HCT116 (cell line): ENCODE results near the gene DNASE2B. TPM values are rescaled to one million over a fixed set of nuclear protein-coding genes. Genes with fewer than 3 reads are reported as not detected.

Source experiments
- ATAC-seq: fragments of 200-7000 bp; cut with Tn5 transposase; 2 replicates; pipeline ENCODE4 v1.9.1; 2020; ENCODE audit warnings: mild to moderate bottlenecking, moderate library complexity
- BruUV-seq: library from RNA; stranded (reverse); fragments of 400-500 nt; replicated peaks from 2 replicates; lab custom pipeline; 2021; lab: Mats Ljungman, UMichigan
- CTCF ChIA-PET: fragments of 300-600 bp; sonication (Branson Sonifier 250); formaldehyde crosslinking; loops from one replicate; lab custom pipeline; 2021; ENCODE audit warnings: antibody characterized with exemption; lab: Charles Lee
- POLR2A ChIA-PET: fragments of 300-600, 350-600 bp; sonication (Branson Sonifier 250); formaldehyde crosslinking; loops from one replicate; lab custom pipeline; 2021; ENCODE audit warnings: antibody characterized with exemption; lab: Charles Lee
- RAD21 ChIA-PET, 2 experiments: fragments of 300-600 bp; sonication (Branson Sonifier 250); formaldehyde crosslinking; loops; one replicate each; lab custom pipeline; 2023; ENCODE audit warnings: low total read pairs in 2 of 2; ENCODE audit not compliant: uncharacterized antibody in 2 of 2, unreplicated experiment in 2 of 2, low non-redundant PET in 1 of 2; lab: Charles Lee
- DNase-seq: peaks from one replicate; pipeline ENCODE4 v3.0.0-alpha.2; 2010; ENCODE audit warnings: low read depth, low spot score
- H2AFZ ChIP-seq: fragments of 200-600 bp; shearing (Covaris generic), sonication (generic); 2 replicates; pipeline ENCODE4 v1.6.1; 2017; ENCODE audit warnings: low read depth, mixed run types, mixed read lengths, antibody characterized with exemption, low read length; ENCODE audit not compliant: poor library complexity, severe bottlenecking
- H3K27ac ChIP-seq: 2 replicates; pipeline ENCODE4 v1.5.1; 2012; ENCODE audit warnings: low read depth, low read length
- H3K27me3 ChIP-seq: fragments of 200-600 bp; sonication (generic); 2 replicates; pipeline ENCODE4 v1.6.1; 2016; ENCODE audit warnings: mixed run types, low read length, mixed read lengths; ENCODE audit not compliant: insufficient read depth
- H3K36me3 ChIP-seq, 2 experiments: fragments of 200-500 bp in 1 of 2; fragments of 200-600 bp in 1 of 2; sonication (Bioruptor generic) in 1 of 2; sonication (generic) in 1 of 2; 2 replicates each; pipeline versions ENCODE4 v1.5.1 to v1.6.1; 2014 to 2016; ENCODE audit warnings: low read length in 2 of 2, inconsistent platforms in 1 of 2, mixed read lengths in 1 of 2, mixed run types in 1 of 2; ENCODE audit not compliant: insufficient read depth in 2 of 2, control insufficient read depth in 1 of 2
- H3K4me1 ChIP-seq, 2 experiments: fragments of 200-600 bp in 1 of 2; sonication (generic) in 1 of 2; 2 replicates each; pipeline versions ENCODE4 v1.5.1 to v1.6.1; 2012 to 2017; ENCODE audit warnings: low read length in 2 of 2, inconsistent platforms in 1 of 2, mild to moderate bottlenecking in 1 of 2, mixed read lengths in 1 of 2, mixed run types in 1 of 2, moderate library complexity in 1 of 2; ENCODE audit not compliant: insufficient read depth in 2 of 2, control insufficient read depth in 1 of 2
- H3K4me2 ChIP-seq: fragments of 200-600 bp; sonication (generic); 2 replicates; pipeline ENCODE4 v1.6.1; 2017; ENCODE audit warnings: mixed run types, low read length, mixed read lengths
- H3K4me3 ChIP-seq, 2 experiments: fragments of 200-600 bp in 1 of 2; sonication (generic) in 1 of 2; replicated peaks in 1 of 2; 2 replicates each; pipeline ENCODE4 v1.5.1; 2011 to 2016; ENCODE audit warnings: low read length in 2 of 2, control low read depth in 1 of 2, low read depth in 1 of 2, mild to moderate bottlenecking in 1 of 2, mixed read lengths in 1 of 2, mixed run types in 1 of 2
- H3K79me2 ChIP-seq: fragments of 200-600 bp; sonication (generic); 2 replicates; pipeline ENCODE4 v1.6.1; 2017; ENCODE audit warnings: mild to moderate bottlenecking, mixed run types, low read length, moderate library complexity, mixed read lengths; ENCODE audit not compliant: insufficient read depth
- H3K9ac ChIP-seq: fragments of 200-600 bp; sonication (generic); 2 replicates; pipeline ENCODE4 v1.6.1; 2016; ENCODE audit warnings: low read length, mixed read lengths
- H3K9me2 ChIP-seq: fragments of 200-600 bp; sonication (generic), shearing (Covaris generic); 2 replicates; pipeline ENCODE4 v1.6.1; 2017; ENCODE audit warnings: mixed run types, mild to moderate bottlenecking, moderate library complexity; ENCODE audit not compliant: insufficient read depth
- H3K9me3 ChIP-seq, 2 experiments: fragments of 200-500 bp in 1 of 2; fragments of 200-600 bp in 1 of 2; sonication (Bioruptor generic) in 1 of 2; sonication (generic) in 1 of 2; 2 replicates each; pipeline ENCODE4 v1.6.1; 2014 to 2017; ENCODE audit warnings: low read length in 2 of 2, mixed read lengths in 2 of 2, inconsistent platforms in 1 of 2, low read depth in 1 of 2, mild to moderate bottlenecking in 1 of 2, mixed run types in 1 of 2, moderate library complexity in 1 of 2; ENCODE audit not compliant: control insufficient read depth in 1 of 2, insufficient read depth in 1 of 2
- H4K20me1 ChIP-seq: fragments of 200-600 bp; sonication (generic), shearing (Covaris generic); 2 replicates; pipeline ENCODE4 v1.6.1; 2017; ENCODE audit warnings: mixed run types, mild to moderate bottlenecking, moderate library complexity; ENCODE audit not compliant: insufficient read depth
- ATF3 ChIP-seq: IDR thresholded peaks from 2 replicates; pipeline ENCODE4 v1.6.1; 2012
- CEBPB ChIP-seq: IDR thresholded peaks from 2 replicates; pipeline ENCODE4 v1.6.1; 2012; ENCODE audit warnings: low read depth
- EGR1 ChIP-seq: IDR thresholded peaks from 2 replicates; pipeline ENCODE4 v1.6.1; 2012; ENCODE audit warnings: low read depth
- ELF1 ChIP-seq: IDR thresholded peaks from 2 replicates; pipeline ENCODE4 v1.6.1; 2012; ENCODE audit warnings: low read depth, borderline replicate concordance
- EZH2 ChIP-seq: fragments of 200-600 bp; sonication (generic); IDR thresholded peaks from 2 replicates; pipeline ENCODE4 v1.6.1; 2017; ENCODE audit warnings: antibody characterized with exemption, mixed run types
- FOSL1 ChIP-seq: IDR thresholded peaks from 2 replicates; pipeline ENCODE4 v1.6.1; 2012; ENCODE audit warnings: low read depth
- POLR2A ChIP-seq: IDR thresholded peaks from 2 replicates; pipeline ENCODE4 v1.7.0; 2011; ENCODE audit warnings: borderline replicate concordance; ENCODE audit not compliant: insufficient read depth, insufficient read length; ENCODE audit errors: extremely low read depth
- POLR2AphosphoS5 ChIP-seq: IDR thresholded peaks from 2 replicates; pipeline ENCODE4 v1.6.1; 2011; ENCODE audit warnings: mild to moderate bottlenecking, low read depth, low read length, moderate library complexity
- RAD21 ChIP-seq: IDR thresholded peaks from 2 replicates; pipeline ENCODE4 v1.6.1; 2012; ENCODE audit warnings: low read depth, mild to moderate bottlenecking
- REST ChIP-seq: IDR thresholded peaks from 2 replicates; pipeline ENCODE4 v1.6.1; 2012; ENCODE audit warnings: low read depth
- SIN3A ChIP-seq: IDR thresholded peaks from 2 replicates; pipeline ENCODE4 v1.6.1; 2012; ENCODE audit warnings: low read depth
- SP1 ChIP-seq: IDR thresholded peaks from 2 replicates; pipeline ENCODE4 v1.6.1; 2012; ENCODE audit warnings: low read depth
- SRF ChIP-seq: IDR thresholded peaks from 2 replicates; pipeline ENCODE4 v1.6.1; 2012; ENCODE audit warnings: low read depth
- YY1 ChIP-seq: IDR thresholded peaks from 2 replicates; pipeline ENCODE4 v1.6.1; 2011; ENCODE audit warnings: low read length, low read depth, moderate library complexity, mild to moderate bottlenecking; ENCODE audit not compliant: insufficient replicate concordance; ENCODE audit errors: extremely low read depth
- ZNF274 ChIP-seq: fragments of 200-500 bp; sonication (Bioruptor generic); IDR thresholded peaks from 2 replicates; pipeline ENCODE4 v1.6.1; 2014; ENCODE audit warnings: mild to moderate bottlenecking, low read depth, low read length, inconsistent platforms
- intact Hi-C: fragments of 100-400 bp; cut with micrococcal nuclease; formaldehyde crosslinking; loops from 2 replicates; pipeline ENCODE4 v1.10.0; 2022
- total RNA-seq: library from RNA; stranded (reverse); gene quantifications from one replicate; pipeline ENCODE4 v1.2.1, GENCODE V29; 2021; ENCODE audit not compliant: unreplicated experiment
- TF ChIP-seq, protein P1 (sequence below), 3 experiments: fragments of 200-600 bp in 1 of 3; sonication (generic) in 1 of 3; IDR thresholded peaks in 2 of 3; conservative IDR thresholded peaks in 1 of 3; 2 replicates each; pipeline ENCODE4 v1.5.1; 2012 to 2017; ENCODE audit warnings: low read depth in 2 of 3, low read length in 2 of 3, antibody characterized with exemption in 1 of 3, borderline replicate concordance in 1 of 3, control low read depth in 1 of 3, mild to moderate bottlenecking in 1 of 3, mixed read lengths in 1 of 3, mixed run types in 1 of 3, moderate library complexity in 1 of 3; ENCODE audit not compliant: insufficient read depth in 1 of 3
- TF ChIP-seq, protein P2 (sequence below): IDR thresholded peaks from 2 replicates; pipeline ENCODE4 v1.6.1; 2012
- TF ChIP-seq, protein P3 (sequence below): IDR thresholded peaks from 2 replicates; pipeline ENCODE4 v1.6.1; 2011; ENCODE audit warnings: mild to moderate bottlenecking, low read length, moderate library complexity; ENCODE audit not compliant: insufficient replicate concordance; ENCODE audit errors: extremely low read depth

The DNASE2B gene
- total RNA-seq, 1 experiment from 2014 or later = 0.42 TPM

- H3K27me3 ChIP-seq = no peaks in the 10 kb centered on the region
- no peaks in the 10 kb centered on the region for H3K9me3 ChIP-seq
- H3K79me2 ChIP-seq = no peaks in the 10 kb centered on the region
- H4K20me1 ChIP-seq = no peaks in the 10 kb centered on the region
- H3K9me2 ChIP-seq = no peaks in the 10 kb centered on the region
- RAD21 ChIA-PET = no interaction called here
- no peak for TF ChIP-seq POLR2A
- no peak for TF ChIP-seq SP1
- TF ChIP-seq ZNF274 = no peak
- TF ChIP-seq SRF = no peak
- TF ChIP-seq FOSL1 = no peak
- TF ChIP-seq EGR1 = no peak
- TF ChIP-seq EZH2 = no peak
- no peak for TF ChIP-seq POLR2AphosphoS5
- no peak for TF ChIP-seq RAD21
- TF ChIP-seq SIN3A = no peak
- TF ChIP-seq, protein P1, sequence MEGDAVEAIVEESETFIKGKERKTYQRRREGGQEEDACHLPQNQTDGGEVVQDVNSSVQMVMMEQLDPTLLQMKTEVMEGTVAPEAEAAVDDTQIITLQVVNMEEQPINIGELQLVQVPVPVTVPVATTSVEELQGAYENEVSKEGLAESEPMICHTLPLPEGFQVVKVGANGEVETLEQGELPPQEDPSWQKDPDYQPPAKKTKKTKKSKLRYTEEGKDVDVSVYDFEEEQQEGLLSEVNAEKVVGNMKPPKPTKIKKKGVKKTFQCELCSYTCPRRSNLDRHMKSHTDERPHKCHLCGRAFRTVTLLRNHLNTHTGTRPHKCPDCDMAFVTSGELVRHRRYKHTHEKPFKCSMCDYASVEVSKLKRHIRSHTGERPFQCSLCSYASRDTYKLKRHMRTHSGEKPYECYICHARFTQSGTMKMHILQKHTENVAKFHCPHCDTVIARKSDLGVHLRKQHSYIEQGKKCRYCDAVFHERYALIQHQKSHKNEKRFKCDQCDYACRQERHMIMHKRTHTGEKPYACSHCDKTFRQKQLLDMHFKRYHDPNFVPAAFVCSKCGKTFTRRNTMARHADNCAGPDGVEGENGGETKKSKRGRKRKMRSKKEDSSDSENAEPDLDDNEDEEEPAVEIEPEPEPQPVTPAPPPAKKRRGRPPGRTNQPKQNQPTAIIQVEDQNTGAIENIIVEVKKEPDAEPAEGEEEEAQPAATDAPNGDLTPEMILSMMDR (IDR thresholded peaks at IDR 0.05 in 2 of 3, conservative IDR thresholded peaks at IDR 0.05 in 1 of 3; ENCODE audit: borderline replicate concordance in 1 of 3, insufficient read depth in 1 of 3, low read depth in 2 of 3, low read length in 2 of 3) = no peak
- TF ChIP-seq CEBPB = no peak
- TF ChIP-seq, protein P2, sequence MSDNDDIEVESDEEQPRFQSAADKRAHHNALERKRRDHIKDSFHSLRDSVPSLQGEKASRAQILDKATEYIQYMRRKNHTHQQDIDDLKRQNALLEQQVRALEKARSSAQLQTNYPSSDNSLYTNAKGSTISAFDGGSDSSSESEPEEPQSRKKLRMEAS = no peak; the same call in 1 of the 2 replicates
- TF ChIP-seq ELF1 = no peak
- no peak for TF ChIP-seq REST
- no peak for TF ChIP-seq ATF3
- TF ChIP-seq, protein P3, sequence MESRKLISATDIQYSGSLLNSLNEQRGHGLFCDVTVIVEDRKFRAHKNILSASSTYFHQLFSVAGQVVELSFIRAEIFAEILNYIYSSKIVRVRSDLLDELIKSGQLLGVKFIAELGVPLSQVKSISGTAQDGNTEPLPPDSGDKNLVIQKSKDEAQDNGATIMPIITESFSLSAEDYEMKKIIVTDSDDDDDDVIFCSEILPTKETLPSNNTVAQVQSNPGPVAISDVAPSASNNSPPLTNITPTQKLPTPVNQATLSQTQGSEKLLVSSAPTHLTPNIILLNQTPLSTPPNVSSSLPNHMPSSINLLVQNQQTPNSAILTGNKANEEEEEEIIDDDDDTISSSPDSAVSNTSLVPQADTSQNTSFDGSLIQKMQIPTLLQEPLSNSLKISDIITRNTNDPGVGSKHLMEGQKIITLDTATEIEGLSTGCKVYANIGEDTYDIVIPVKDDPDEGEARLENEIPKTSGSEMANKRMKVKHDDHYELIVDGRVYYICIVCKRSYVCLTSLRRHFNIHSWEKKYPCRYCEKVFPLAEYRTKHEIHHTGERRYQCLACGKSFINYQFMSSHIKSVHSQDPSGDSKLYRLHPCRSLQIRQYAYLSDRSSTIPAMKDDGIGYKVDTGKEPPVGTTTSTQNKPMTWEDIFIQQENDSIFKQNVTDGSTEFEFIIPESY = no peak
- TF ChIP-seq YY1 = no peak
- no peak overlapping the region for H3K4me3 ChIP-seq
- H3K4me1 ChIP-seq = peaks cover 24 to 37% of the 10 kb centered on the region in 2 experiments
- intact Hi-C loops = no loop called here
- H2AFZ ChIP-seq = no peak overlapping the region
- CTCF ChIA-PET = no interaction called here
- POLR2A ChIA-PET = interaction anchor here (0.6 to 1.5 kb wide), 2 partner anchors 8 to 39 kb away, joined by 3 to 5 read pairs; no protein-coding TSS in a partner anchor
- DNase-seq = no peak
- no peak overlapping the region for H3K4me2 ChIP-seq
- H3K36me3 ChIP-seq = no peaks in the 10 kb centered on the region
- H3K9ac ChIP-seq = no peak overlapping the region
- peak overlapping the region; percentile 20; the same call in 1 of the 2 replicates for H3K27ac ChIP-seq
- BruUV-seq = no TSS peak
- ATAC-seq = peak; percentile 33
Observed at GRCh38 chr1:84386716-84387479, 11.4 kb upstream of the DNASE2B start.
